CD4-positive, alpha-beta T cell treated with Interleukin-1 beta for 1 hour (primary cell): ENCODE data around the gene EGFLAM.
"Not testable (repeated sequence)": the region's sequence is repeated elsewhere in the genome, so short reads cannot be mapped to it uniquely, and the experiment has no call there.

Experiments
- DNase-seq, 2 donors: peaks; one replicate each; pipeline ENCODE4 v3.0.0-alpha.2; 2020 to 2022

EGFLAM gene

DNA sequence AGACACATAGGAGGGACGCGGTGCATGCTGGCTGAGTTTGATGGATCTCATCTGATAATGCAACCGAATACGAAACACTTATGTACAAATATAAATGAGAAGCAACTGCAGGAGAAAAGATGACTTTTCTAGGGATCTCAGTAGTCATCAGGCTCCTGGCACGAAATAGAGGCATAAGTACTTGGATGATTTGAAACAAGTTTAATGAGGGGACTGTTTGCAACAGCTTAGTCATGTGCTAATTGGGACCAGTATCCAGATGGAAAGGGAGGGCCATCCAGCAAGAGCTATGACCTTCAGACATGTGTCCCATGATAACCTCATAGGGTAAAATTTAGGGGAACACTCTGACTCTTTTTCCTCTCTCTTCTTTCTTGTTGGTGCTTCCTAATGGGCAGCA is 123.0 kb downstream of the EGFLAM start:
- DNase-seq = no peak

DNA sequence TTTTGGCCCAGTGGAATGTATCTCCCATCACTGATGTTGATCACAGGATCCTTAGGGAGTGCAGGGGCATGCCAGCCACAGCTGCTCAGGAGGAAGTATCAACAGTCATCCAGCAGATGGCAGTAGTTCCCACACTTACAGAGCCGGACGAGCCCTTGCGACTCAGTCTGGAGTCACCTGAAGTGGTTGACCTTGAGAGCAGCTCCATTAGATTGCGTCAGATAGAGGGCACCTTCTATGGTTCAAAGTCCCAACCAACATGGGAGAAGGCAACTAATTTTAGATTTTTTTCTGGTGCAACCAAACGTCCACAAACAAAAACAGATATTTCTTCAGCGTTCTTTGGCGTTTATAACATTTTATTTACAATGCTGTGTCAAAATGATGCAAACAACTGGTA is 124.5 kb downstream of the EGFLAM start:
- peak; percentile 19 to 37 for DNase-seq

- DNase-seq = no peak
Measured at GRCh38 chr5:38383701-38384100, 125.3 kb downstream of the EGFLAM start.

GRCh38 chr5:38384396-38384795 is 126.0 kb downstream of the EGFLAM start:
- no peak for DNase-seq

GRCh38 chr5:38387161-38387560 is 128.8 kb downstream of the EGFLAM start:
- DNase-seq = no peak

DNA sequence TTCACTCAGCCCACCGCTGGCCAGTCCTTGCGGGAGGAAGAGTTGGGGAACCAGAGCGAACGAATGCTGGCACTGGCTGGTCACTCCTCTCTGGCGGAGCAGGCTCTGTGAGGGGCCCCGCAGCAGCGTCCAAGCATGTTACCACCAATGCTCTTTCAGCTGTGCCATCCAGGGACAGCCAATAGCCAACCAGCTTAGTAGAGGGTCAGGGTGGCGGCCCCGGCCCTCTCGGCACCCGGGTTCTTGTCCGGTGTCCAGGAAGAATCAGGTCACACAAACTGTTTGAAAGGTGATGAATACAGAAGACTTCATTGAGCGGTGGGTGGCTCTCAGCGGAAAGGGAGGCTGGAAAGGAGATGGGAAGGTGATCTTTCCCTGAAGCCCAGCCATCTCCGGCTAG is 135.3 kb downstream of the EGFLAM start:
- no peak for DNase-seq

- no peak for DNase-seq
Measured at GRCh38 chr5:38396766-38397165, 138.4 kb downstream of the EGFLAM start.

DNA sequence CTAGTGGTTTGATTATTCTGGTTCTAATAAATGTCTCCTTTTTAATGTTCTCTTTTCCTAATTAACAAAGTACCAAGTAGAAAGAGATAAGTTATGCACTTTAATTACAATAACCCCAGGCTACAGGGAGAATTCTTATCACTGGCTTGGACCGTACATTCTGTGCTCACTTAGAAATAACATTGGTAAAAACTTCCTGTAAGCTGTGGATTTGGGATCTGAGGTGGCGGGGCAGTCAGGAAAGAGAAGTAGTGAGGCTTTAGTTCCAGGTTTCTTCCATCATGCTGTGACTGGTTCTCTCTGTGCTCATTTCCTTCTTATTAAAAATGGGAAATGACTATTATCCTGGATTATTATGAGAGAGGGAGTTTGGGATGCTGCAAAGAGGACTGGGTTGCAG is 142.0 kb downstream of the EGFLAM start:
- DNase-seq = no peak

DNA sequence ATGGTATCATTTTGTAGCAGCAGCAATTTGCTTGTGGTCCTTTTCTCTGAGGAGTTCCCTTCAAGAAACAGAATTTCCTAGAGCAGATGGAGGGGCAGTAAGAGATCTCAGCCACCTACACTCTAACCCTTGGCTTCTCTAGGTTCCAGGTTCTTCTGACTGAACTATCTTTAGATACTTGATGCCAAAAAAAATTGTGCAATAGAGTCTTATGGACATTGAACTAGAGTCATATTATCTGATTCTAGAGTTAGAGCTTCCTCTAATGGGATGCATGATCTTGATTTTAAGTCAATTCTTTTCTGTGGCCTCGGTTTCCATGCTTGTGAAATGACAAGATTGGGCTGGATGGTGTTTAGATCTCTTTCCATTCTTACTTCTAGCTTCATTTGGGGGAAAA is 142.8 kb downstream of the EGFLAM start:
- DNase-seq = no peak

- no peak for DNase-seq
Measured at GRCh38 chr5:38403406-38403805, 145.0 kb downstream of the EGFLAM start.

DNA sequence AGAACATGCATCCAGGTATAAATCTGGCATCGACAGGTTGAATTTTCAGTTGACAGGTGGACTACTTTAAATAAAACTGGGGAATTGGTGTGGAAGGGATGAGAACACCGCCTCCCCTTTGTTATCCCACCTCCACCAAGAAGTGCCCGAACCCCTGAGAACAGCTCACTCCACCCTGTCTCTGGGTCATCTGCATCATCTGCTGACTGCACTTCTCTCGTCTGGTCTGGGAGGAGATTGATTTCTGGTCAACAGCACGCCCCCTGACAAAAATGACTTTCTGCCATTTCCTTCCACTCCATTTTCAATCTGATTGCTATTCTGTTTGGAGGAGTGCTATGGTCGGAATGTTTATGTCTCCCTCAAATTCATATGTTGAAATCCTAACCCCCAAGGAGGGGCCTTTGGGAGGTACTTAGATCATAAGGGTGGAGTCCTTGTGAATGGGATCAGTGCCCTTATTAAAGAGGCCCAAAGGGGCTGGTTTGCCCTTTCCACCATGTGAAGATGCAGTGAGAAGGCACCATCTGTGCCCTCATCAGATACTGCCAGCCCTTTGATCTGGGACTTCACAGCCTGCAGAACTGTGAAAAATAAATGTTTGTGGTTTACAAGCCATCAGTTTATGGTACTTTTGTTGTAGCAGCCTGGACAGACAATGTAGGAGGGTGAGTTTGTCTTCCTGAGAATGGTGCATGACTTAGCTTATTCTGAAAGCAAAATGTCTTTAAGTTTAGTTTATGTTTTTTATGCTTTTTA is 145.7 kb downstream of the EGFLAM start:
- no peak for DNase-seq

DNA sequence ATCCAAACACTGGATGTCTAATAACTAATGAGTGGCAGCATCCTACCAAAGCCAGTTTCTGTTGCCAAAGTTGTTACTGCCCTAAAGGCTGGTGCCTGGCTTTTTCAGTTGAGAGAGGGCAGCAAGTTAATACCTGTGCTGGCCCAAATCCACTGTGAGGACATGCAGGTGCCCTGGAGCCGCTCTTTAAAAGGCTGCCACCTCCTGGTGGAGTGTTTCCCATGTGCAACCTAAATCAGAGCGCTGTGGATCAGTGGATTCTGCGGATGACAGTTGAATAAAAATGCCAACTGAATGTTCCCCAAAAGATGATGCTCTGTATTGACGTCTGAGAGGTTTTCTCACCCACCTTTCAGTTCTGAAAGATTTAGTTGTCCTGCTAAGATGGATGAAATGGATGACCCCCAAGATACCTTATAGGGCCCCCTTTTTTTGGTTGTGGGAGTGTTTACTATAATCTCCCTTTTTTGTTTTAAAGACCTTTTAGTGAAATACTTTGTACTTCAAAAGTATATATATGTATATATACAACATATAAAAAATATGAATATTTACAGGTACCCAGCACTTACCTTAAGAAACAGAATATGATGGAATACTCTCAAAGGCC is 146.4 kb downstream of the EGFLAM start:
- DNase-seq = no peak

DNA sequence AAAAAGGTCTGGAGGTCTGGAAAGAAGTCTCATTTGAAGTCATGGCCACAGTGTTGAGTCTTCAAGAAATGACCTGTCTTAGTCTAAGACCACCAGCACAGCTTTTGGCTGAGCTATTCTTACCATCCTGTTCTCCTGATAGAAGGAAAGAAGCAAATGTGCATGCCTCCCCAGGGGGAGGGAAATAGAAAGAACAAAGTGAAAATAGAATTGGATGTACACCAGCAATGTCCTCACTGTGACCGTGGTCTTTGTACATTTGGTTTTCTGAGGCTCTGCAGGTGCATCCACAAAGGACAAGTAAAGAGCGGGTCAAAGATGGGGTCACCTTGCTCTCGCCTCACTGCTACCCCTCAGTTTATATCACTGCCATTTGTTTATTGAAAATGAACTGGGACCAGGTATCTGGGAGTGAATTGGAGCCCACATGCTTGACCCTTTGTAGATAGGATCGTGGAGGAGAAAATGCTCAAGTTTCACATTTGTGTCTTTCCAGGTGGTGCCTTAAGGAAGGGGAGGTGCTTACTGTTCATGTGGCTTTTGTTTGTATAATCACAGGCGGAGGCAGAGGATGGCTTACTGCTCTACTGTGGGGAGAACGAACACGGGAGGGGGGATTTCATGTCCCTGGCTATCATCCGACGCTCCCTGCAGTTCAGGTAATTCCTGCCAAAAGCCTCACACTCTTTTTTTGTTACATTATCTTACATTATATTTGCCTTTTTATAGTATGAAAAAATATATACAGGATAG is 150.3 kb downstream of the EGFLAM start:
- no peak for DNase-seq

DNA sequence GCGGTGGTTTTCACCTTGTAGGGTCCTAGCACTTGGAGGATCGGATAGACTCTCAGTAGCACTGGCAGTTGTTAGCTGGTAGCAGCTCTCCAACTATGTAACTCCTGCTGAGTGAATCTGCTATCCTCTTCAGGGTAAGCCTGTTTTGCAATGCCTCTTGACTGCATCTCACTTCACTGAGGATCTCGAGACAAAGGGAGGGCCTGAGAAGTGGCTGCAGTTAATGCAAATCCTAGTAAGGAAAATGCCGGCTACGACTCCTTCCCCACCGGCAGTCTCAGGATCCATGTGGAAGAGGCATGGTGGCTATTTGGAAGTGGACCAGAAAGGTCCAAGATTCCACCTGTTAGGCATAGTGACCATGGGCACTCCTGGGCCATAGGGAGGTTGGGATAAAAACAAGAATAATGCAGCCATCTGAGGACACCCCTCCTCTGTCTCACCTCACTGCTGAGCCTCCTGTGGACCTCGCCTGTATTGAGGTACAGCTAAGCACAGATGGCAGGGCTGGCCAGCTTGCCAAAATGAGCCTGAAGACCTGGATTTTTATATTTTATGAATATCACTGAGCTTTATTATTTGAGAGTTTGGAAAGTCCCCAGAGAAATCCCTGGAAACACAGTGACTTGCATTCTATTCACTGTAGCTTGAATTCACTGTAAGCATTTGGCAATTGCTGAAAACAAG is 152.1 kb downstream of the EGFLAM start:
- DNase-seq = no peak

GRCh38 chr5:38413696-38414095 is 155.3 kb downstream of the EGFLAM start:
- DNase-seq = no peak

DNA sequence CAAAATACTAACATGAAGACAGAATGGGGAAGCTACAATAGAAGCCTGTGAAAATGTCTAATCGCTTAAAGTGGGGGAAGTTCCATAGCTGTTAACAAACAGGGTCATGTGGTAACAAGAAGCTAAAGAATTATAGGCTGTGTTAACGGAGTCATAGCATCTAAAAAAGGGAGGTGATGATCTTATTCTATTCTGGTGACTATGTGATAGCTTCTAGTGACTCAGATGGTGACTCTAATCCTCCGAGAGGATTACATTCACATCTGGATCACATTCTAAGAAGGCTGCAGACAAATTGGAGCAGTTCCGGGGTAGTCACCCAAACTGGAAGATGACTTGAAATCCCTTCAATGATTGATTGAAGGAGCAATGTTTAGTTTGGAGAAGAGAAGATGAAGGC is 156.0 kb downstream of the EGFLAM start:
- DNase-seq = no peak

DNA sequence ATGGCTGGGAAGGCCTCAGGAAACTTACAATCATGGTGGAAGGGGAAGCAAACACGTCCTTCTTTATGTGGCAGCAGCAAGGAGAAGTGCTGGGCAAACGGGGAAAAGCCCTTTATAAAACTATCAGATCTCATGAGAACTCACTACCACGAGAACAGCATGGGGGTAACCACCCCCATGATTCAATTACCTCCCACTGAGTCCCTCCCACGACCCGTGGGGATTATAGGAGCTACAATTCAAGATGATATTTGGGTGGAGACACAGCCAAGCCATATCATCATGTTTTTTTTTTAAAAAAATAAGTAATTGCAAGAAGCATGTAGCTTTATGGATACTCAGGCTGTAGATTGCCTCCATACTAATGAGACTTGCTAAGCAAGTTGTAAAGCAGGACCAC is 157.4 kb downstream of the EGFLAM start:
- DNase-seq = not testable (repeated sequence)

DNA sequence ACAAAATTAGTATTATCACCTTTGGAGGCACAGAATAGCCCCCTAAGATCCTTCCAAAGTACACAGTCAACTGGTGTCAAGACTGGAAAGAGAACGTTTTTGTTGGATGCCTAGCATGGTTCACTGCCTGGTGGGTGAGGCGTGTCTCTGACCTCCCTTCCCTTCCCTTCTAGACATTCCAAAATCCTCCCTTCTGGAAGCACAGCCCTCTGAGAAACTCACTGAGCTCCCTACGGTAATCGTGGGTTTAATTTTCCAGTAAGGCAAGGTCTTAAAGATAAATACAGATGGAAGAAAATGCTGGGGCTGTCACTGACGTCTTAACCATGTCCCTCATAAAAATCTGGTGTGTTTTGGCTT is 159.3 kb downstream of the EGFLAM start:
- DNase-seq = no peak

GRCh38 chr5:38420246-38420645 is 161.9 kb downstream of the EGFLAM start:
- DNase-seq = no peak

GRCh38 chr5:38420691-38421390 is 162.5 kb downstream of the EGFLAM start:
- peak in 1 of 2 donors; percentile 11 for DNase-seq

DNA sequence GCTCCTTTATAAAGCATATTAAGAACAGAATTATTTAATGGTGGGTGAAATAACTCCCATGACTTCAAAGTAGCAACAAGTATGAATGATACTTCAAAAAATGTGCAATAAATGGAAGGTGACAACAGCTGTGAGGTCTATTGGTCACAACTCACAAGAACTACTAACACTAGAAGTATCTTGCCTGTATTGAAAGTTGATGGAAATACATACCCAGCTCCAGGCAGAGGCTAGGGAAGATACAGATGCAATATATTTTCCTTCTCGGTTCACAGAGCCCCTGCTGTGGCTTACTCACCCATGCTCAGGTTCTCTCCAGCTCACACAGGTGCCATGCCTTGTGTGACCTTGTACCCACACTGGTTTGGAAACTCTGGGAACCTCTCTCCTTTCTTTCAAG is 164.3 kb downstream of the EGFLAM start:
- no peak for DNase-seq

GRCh38 chr5:38423276-38424147 is 165.2 kb downstream of the EGFLAM start:
- DNase-seq = no peak
